ENCODE data around the gene REXO5. TPM values are rescaled to one million over a fixed set of nuclear protein-coding genes. Genes with fewer than 3 reads are reported as not detected.

Gene REXO5
- total RNA-seq, 4 donors from 2014 or later: 4.1 to 17.5 (median 6.4) TPM

GRCh38 chr16:20781697-20782096 is 24.6 kb upstream of the REXO5 start:
- no peak for DNase-seq
- Histone ChIP-seq H3K4me3 (no peak overlapping the region), H3K9me3 (no peaks in the 10 kb centered on the region), H3K27me3 (no peaks in the 10 kb centered on the region), H3K4me1 (no peaks in the 10 kb centered on the region), H3K36me3 (peaks cover 0 to 13% (median 0%) of the 10 kb centered on the region in 4 donors), H3K27ac (no peak overlapping the region)
- 71 to 90% methylated on average over 1 of the region's 1 CpG for WGBS, 2 donors (ENCODE audit: low coverage in 1 of 2)
- TF ChIP-seq EP300 (IDR thresholded peaks at IDR 0.05; ENCODE audit: low read depth) (no peak), POLR2A (IDR thresholded peaks at IDR 0.05) (no peak), CTCF (IDR thresholded peaks at IDR 0.05) (no peak), POLR2AphosphoS5 (IDR thresholded peaks at IDR 0.05) (no peak)
- in situ Hi-C loops (cut with MboI; ENCODE audit: low pct_ligation_motif_present in 1 of 4, low pct_unique_long_range_greater_than_20kb in 1 of 4, low sequenced_read_pairs in 3 of 4) (no loop called here), intact Hi-C loops (cut with DNase I; ENCODE audit: low total_unique reads) (no loop called here)

DNA sequence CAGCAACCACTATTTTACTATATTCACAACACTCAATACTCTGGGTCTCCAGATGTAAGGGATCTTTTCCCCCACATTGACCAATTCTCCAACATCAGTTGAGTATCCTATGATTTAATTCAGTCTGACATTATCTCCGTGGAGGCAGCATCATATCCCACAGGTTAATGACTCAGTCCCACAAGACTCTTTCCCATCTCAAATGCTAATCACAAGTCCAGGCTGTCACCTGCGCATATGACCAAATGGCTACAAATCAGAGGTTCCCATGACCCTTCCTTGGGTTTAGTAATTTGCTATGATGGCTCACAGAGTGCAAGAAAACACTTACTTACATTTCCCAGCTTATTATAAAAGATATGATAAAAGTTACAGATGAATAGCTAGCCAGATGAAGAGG is 23.9 kb upstream of the REXO5 start:
- Histone ChIP-seq H3K27me3 (no peaks in the 10 kb centered on the region), H3K4me1 (no peaks in the 10 kb centered on the region), H3K27ac (no peak overlapping the region), H3K4me3 (no peak overlapping the region), H3K36me3 (peaks cover 0 to 11% (median 0%) of the 10 kb centered on the region in 4 donors), H3K9me3 (no peaks in the 10 kb centered on the region)
- intact Hi-C loops (cut with DNase I; ENCODE audit: low total_unique reads) (no loop called here), in situ Hi-C loops (cut with MboI; ENCODE audit: low pct_ligation_motif_present in 1 of 4, low pct_unique_long_range_greater_than_20kb in 1 of 4, low sequenced_read_pairs in 3 of 4) (no loop called here)
- WGBS, 2 donors (ENCODE audit: low coverage in 1 of 2): 91% methylated on average over 2 of the region's 2 CpGs; no CpG with 5 or more reads in 1 of the 2 donors
- TF ChIP-seq CTCF (IDR thresholded peaks at IDR 0.05) (no peak), EP300 (IDR thresholded peaks at IDR 0.05; ENCODE audit: low read depth) (no peak), POLR2AphosphoS5 (IDR thresholded peaks at IDR 0.05) (no peak)
- DNase-seq: no peak

- no peak for DNase-seq
- Histone ChIP-seq H3K36me3 (peaks cover 0 to 6% (median 0%) of the 10 kb centered on the region in 4 donors), H3K4me3 (no peak overlapping the region), H3K27me3 (no peaks in the 10 kb centered on the region), H3K4me1 (no peaks in the 10 kb centered on the region), H3K27ac (no peak overlapping the region), H3K9me3 (no peaks in the 10 kb centered on the region)
- TF ChIP-seq POLR2A (IDR thresholded peaks at IDR 0.05) (no peak), POLR2AphosphoS5 (IDR thresholded peaks at IDR 0.05) (no peak), CTCF (IDR thresholded peaks at IDR 0.05) (no peak), EP300 (IDR thresholded peaks at IDR 0.05; ENCODE audit: low read depth) (no peak)
- in situ Hi-C loops (cut with MboI; ENCODE audit: low pct_ligation_motif_present in 1 of 4, low pct_unique_long_range_greater_than_20kb in 1 of 4, low sequenced_read_pairs in 3 of 4): no loop called here
- intact Hi-C loops (cut with DNase I; ENCODE audit: low total_unique reads): no loop called here
Observed at GRCh38 chr16:20784204-20784603, 22.1 kb upstream of the REXO5 start.

GRCh38 chr16:20789130-20789529 is 17.2 kb upstream of the REXO5 start:
- H3K36me3 ChIP-seq: no peaks in the 10 kb centered on the region
- no peak overlapping the region for H3K27ac ChIP-seq
- intact Hi-C loops (cut with DNase I; ENCODE audit: low total_unique reads) (no loop called here), in situ Hi-C loops (cut with MboI; ENCODE audit: low pct_ligation_motif_present in 1 of 4, low pct_unique_long_range_greater_than_20kb in 1 of 4, low sequenced_read_pairs in 3 of 4) (no loop called here)
- DNase-seq: no peak
- no peaks in the 10 kb centered on the region for H3K27me3 ChIP-seq
- TF ChIP-seq CTCF (IDR thresholded peaks at IDR 0.05): no peak
- TF ChIP-seq POLR2A (IDR thresholded peaks at IDR 0.05): no peak
- no peak for TF ChIP-seq EP300 (IDR thresholded peaks at IDR 0.05; ENCODE audit: low read depth)
- no peak for TF ChIP-seq POLR2AphosphoS5 (IDR thresholded peaks at IDR 0.05)
- no peaks in the 10 kb centered on the region for H3K4me1 ChIP-seq
- no peak overlapping the region for H3K4me3 ChIP-seq
- no peaks in the 10 kb centered on the region for H3K9me3 ChIP-seq
